GM18867 (cell line): ENCODE data around the gene TPRG1.

Experiments
- ATAC-seq: cut with Tn5 transposase; IDR thresholded peaks from one replicate; pipeline ENCODE4 v1.9.1; 2021; ENCODE audit warnings: mild to moderate bottlenecking, moderate library complexity; ENCODE audit not compliant: unreplicated experiment

The TPRG1 gene

DNA sequence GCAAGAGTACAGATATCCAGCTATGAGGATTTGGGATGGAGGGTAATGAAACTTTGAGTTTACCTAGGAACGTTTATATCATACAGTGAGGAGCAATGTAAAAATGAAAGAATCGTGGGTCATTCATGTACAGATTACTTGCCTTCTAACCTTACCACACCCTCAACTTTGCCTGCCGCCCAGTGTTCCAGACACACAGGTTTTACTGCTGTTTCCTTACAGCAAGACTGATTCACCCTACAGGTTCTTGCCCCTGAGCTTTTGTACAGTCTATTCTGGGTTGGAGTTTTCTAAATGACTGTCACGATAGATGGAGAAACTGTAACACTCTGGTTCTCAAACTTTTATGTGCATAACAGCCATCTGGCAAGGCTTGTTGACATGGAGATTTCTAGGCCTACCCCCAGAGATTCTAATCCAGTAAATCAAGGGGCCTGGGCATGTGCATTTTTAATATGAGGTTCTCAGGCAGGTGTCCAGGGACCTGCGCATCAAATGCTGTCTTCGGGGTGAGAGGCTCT is 6.6 kb upstream of the TPRG1 start:
- ATAC-seq = no peak

- ATAC-seq = no peak
Measured at GRCh38 chr3:189166321-189166720, 5.5 kb upstream of the TPRG1 start.

- no peak for ATAC-seq
Measured at GRCh38 chr3:189167027-189167766, 4.6 kb upstream of the TPRG1 start.

- ATAC-seq = no peak
Measured at GRCh38 chr3:189168711-189169110, 3.1 kb upstream of the TPRG1 start.

DNA sequence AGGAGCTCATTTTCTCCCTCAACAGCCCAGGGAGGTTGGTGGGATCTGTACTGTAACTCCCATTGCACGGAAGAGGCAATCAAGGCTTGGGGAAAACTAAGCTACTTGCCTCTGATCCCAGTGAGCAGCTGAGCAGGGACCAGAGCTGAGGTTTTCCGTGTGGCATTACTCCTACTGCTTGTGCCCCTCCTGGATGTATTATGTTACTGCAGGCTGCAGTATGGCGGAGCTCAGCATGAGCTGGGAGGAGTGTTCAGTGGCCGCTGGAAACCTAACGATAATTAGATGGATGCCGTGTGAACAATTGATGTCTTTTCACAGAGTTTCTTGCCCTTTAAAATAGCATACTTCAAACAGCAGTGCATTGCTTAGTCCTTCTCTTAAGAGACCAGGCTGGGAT is 2.0 kb upstream of the TPRG1 start:
- ATAC-seq = no peak

- ATAC-seq = no peak
Measured at GRCh38 chr3:189170559-189170958, 1.2 kb upstream of the TPRG1 start.

DNA sequence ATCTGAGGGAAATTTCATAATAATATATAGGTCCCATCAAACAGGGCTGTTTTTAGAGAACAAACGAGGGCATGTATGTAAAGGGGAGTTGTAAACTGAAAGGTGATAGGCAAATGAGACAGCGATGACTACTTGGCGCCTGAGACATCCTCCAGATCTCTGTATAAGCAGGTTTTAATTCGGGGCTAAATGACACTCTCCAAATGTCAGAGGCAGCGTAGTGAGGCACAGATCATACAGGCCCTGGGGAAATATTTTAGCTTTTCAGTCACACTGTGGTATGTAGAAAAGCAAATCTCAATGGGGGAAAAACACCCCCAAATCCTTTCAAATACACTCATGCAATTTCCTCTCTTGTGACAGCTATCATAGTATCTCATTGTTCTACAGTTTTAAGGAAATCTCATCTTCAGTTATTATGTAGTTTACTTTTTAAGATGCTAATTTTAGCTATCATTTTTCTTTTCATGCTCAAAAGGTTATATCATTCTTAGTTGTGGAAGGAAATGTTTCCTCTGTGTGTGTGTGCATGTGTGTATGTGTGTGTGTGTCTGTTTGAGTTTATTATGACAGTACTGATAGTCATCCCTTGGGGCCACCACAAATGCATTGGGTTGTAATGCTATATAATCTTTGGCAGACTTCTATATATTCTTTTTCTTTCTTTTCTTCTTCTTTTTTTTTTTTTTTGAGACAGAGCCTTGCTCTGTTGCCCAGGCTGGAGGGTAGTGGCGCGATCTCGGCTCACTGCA is 1.1 kb downstream of the TPRG1 start:
- ATAC-seq = no peak

DNA sequence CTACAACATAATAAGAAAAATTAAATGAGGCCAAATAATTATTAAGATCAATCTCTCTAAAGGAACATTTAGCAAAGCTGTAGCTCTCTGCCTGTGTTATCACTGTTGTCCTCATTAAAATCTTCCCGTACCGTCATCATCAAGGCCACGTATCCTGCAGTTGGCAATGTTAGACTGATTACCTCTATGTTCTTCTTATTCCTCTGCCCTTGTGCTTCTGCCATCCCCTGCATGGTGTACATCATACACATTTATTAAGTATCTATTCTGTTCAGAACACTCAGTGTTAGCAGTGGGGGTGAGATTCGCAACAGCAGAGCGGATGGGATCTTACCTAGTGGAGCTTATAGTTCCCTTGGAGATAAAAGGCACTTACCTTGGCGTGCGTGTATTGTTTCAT is 12.8 kb downstream of the TPRG1 start:
- no peak for ATAC-seq

DNA sequence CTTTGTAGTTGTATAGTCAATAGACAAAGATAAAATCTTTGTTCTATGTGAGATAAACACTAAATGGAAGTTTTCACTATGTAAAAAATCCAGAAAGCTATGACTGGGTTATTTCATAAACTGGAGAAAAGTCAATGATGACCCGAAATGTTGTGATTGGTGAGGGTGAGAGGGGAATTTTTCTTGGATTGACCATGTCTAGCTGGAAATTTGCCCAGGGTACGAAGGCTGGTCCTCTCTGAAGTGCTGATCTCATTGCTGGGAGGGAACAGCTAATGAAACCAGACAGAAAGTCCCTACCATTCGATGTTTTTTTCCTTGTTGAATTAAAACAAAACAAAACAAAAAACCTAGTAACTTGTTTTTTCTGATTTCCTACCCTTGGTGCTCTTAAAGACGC is 14.3 kb downstream of the TPRG1 start:
- no peak for ATAC-seq

DNA sequence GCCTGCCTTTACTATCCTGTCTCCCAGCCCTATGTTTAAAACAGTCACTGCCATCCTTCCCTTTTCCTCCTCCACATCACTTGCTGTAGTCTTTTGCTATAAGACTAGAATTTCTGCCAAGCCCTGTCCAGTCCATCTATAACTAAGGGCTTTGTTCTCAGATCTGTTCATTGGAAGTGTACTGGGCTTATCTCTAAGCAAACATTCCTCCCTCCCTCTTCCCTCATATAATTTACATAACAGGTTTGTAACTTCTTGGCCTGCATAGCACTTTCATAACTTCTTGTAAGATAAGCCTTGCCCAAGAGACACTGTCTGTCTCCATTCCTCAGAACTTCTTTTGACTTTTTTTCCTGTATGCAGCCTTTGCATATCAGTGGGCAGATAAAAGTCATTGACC is 16.7 kb downstream of the TPRG1 start:
- ATAC-seq = no peak

DNA sequence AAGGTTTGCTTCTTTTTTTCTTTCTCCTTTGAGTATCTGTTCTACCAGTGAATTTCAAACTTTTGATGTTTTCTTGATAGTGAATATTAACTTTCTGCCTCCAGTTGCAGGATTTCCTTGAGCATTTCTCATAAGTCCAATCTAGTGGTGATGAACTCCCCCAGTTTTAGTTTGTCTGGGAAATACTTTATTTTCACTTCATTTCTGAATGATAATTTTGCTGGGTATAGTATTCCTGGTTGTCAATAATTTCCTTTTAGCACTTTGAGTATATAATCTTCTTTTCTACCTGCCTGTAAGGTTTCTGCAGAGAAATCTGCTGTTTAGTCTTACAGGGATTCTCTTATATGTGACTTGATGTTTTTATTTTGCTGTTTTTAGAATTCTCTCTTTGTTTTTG is 21.0 kb downstream of the TPRG1 start:
- no peak for ATAC-seq

DNA sequence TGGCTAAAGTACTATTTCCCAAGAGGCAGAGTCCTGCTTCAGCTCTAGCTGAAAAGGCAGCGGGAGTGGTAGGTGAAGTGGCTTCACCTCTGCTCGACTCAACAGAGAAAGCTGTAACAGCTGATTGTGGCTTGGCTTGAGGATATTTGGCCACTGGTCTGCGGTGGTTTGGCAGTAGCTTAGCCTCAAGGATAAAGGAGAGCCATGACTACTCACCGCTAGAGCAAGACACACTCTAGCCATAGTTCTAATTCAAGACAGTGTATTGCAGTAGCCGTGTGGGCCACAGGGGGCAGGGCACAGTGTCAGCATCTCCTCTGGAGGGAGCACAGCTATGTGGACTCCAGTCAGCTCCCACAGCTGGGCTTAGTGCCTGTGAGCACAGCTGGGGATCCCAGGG is 23.5 kb downstream of the TPRG1 start:
- no peak for ATAC-seq

GRCh38 chr3:189202106-189202505 is 30.3 kb downstream of the TPRG1 start:
- no peak for ATAC-seq

- no peak for ATAC-seq
Measured at GRCh38 chr3:189202583-189202982, 30.8 kb downstream of the TPRG1 start.

- ATAC-seq = no peak
Measured at GRCh38 chr3:189204167-189204866, 32.5 kb downstream of the TPRG1 start.

DNA sequence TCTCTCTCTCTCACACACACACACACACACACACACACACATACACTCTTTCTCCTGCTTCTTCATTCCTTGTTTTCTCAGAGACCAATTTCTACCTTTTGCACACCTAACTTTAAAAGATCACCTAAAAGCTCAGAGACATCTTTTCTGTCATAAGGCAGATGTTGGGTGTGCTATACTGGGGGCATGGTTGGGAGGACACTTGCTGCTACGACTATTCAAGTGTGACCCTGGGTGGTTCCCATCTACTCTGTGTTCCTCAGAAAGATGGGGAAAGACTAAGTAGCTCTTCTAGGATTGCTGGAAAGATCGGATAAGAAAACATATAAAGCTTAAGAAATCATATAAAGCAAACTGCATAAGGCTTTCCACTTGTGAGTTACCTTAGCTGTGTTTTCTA is 33.2 kb downstream of the TPRG1 start:
- ATAC-seq = no peak

GRCh38 chr3:189210251-189210770 is 38.5 kb downstream of the TPRG1 start:
- ATAC-seq = no peak

- ATAC-seq = no peak
Measured at GRCh38 chr3:189212681-189213080, 40.9 kb downstream of the TPRG1 start.

DNA sequence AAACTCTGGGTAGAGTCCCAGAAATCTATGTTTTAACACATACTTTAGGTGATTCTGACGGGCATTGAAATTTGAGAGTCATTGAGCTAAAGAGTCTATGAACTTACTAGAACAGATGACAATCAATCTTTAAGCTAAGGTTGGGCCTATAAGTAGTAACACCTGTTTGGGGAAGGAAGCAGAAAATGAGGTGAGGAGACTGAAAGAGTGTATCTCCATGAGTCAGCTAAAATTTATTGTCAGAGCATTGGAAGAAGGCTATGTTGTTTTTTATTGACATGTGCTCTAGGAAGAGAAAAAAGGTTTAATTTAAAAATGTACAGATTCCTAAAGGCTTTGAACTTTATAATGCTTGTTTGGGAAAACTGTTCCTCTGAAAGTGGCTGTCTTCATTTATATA is 42.9 kb downstream of the TPRG1 start:
- ATAC-seq = no peak

DNA sequence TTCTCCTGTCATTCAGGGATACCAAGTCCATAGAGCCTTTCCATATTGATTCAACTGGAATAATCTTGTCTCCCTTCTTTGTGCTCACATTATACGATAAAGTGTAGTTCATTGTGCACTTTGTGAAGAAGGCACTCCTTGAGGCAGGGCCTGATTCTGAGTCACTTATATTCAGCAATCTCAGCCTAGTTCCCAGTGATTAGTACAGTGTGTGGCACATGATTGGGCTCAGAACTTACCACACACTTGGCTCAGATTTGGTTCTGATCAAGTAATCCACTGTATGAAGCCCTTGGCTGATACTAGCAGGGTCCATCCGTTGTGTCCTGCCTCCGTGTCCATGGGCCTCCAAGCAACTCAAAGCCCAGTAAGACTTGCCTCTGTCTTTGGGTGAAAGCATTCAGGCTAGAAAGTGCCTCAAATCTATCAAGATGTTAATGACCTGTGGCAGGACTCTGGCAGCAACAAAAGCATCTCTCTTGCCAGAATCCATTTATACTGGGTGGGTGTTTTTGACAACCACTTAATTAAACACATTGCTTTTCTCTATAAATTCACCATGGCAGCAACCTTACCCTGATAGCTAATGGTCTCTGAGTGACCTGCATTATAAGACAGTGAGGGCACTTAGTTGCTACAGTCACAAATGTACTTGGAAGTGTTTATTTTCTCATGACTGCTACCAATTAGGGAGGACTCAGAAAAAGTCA is 51.3 kb downstream of the TPRG1 start:
- no peak for ATAC-seq

GRCh38 chr3:189225431-189225830 is 53.7 kb downstream of the TPRG1 start:
- ATAC-seq = no peak
